Spleen (tissue), 11 donors: ENCODE measurements around the gene APBB2. TPM values are rescaled to one million over a fixed set of nuclear protein-coding genes. Genes with fewer than 3 reads are reported as not detected.
A peak's percentile ranks its signal among the peaks of the same experiment; 100 is the strongest.

Experiments
- DNase-seq: peaks from one replicate; pipeline ENCODE4 v3.0.0-alpha.2; 2020
- H3K27ac ChIP-seq, 8 donors: fragments of 200-600 bp; sonication (generic) in 7 of 8; 1 replicate in 4 of 8; 2 replicates in 4 of 8; pipeline versions ENCODE4 v1.5.0 to v1.8.0; 2016 to 2021; ENCODE audit warnings: inconsistent platforms in 4 of 8, mild to moderate bottlenecking in 4 of 8, moderate library complexity in 1 of 8
- H3K27me3 ChIP-seq, 7 donors: fragments of 200-600 bp; sonication (generic) in 6 of 7; replicated peaks in 1 of 7; 1 replicate in 4 of 7; 2 replicates in 3 of 7; pipeline versions ENCODE4 v1.5.0 to v1.8.0; 2016 to 2021; ENCODE audit warnings: inconsistent platforms in 3 of 7, mild to moderate bottlenecking in 1 of 7
- H3K36me3 ChIP-seq, 6 donors: fragments of 200-600 bp; sonication (generic) in 5 of 6; 1 replicate in 4 of 6; 2 replicates in 2 of 6; pipeline versions ENCODE4 v1.5.0 to v1.8.0; 2016 to 2021; ENCODE audit warnings: inconsistent platforms in 2 of 6
- H3K4me1 ChIP-seq, 6 donors: fragments of 200-600 bp; sonication (generic) in 5 of 6; 1 replicate in 3 of 6; 2 replicates in 3 of 6; pipeline versions ENCODE4 v1.5.0 to v1.8.0; 2016 to 2021; ENCODE audit warnings: inconsistent platforms in 3 of 6
- H3K4me3 ChIP-seq, 8 donors: fragments of 200-600 bp; sonication (generic) in 7 of 8; 1 replicate in 4 of 8; 2 replicates in 4 of 8; pipeline versions ENCODE4 v1.5.0 to v1.8.0; 2016 to 2021; ENCODE audit warnings: inconsistent platforms in 4 of 8, mild to moderate bottlenecking in 4 of 8, moderate library complexity in 2 of 8
- H3K9me3 ChIP-seq, 8 donors: fragments of 200-600 bp; sonication (generic) in 7 of 8; 1 replicate in 4 of 8; 2 replicates in 4 of 8; pipeline versions ENCODE4 v1.5.0 to v1.8.0; 2016 to 2021; ENCODE audit warnings: inconsistent platforms in 4 of 8
- POLR2A ChIP-seq, 3 donors: fragments of 450-650 bp; IDR thresholded peaks; one replicate each; pipeline ENCODE4 v1.5.1; 2017; ENCODE audit warnings: antibody characterized with exemption in 3 of 3, mild to moderate bottlenecking in 1 of 3
- POLR2AphosphoS5 ChIP-seq, 3 donors: sonication (generic); formaldehyde crosslinking; IDR thresholded peaks; one replicate each; pipeline ENCODE4 v1.5.1; 2017; ENCODE audit warnings: antibody characterized with exemption in 3 of 3
- WGBS, 5 donors: extraction: QIAGEN DNeasy Blood & Tissue Kit in 3 of 5; methylation state at CpG; one replicate each; pipeline versions ENCODE4 v1.1.5 to v1.1.7; 2013 to 2018; 5-methylcytosine and 5-hydroxymethylcytosine counted together
- intact Hi-C: fragments of 100-400 bp; cut with DNase I; formaldehyde crosslinking; loops from one replicate; pipeline ENCODE4 v1.15.0; 2023; ENCODE audit warnings: low total_unique reads
- polyA plus RNA-seq, 3 donors: library from polyadenylated mRNA; stranded (reverse); fragments of 200-250 nt; gene quantifications; one replicate each; pipeline ENCODE4 v1.2.1, GENCODE V29; 2013
- total RNA-seq, 7 donors: library from RNA; depleted of rRNA in 3 of 7; stranded (reverse); fragments of >200 nt in 3 of 7; fragmentation: NEBNext Ultra II Directional in 4 of 7; extraction: Animal tissue kit (Norgen Biotek cat#: 25700) in 4 of 7; gene quantifications; one replicate each; pipeline versions ENCODE4 v1.1.0 to v1.2.1, GENCODE V29; 2016 to 2021
- TF ChIP-seq, protein P1 (sequence below), 11 experiments: fragments of 200-600 bp in 7 of 11; fragments of 450-650 bp in 4 of 11; sonication (generic) in 4 of 11; IDR thresholded peaks in 8 of 11; conservative IDR thresholded peaks in 3 of 11; 1 replicate in 7 of 11; 2 replicates in 4 of 11; pipeline versions ENCODE4 v1.4.0 to v1.8.0; 2016 to 2021; ENCODE audit warnings: antibody characterized with exemption in 11 of 11, inconsistent platforms in 4 of 11, mild to moderate bottlenecking in 1 of 11
- donor health status: healthy with polysubstance abuse.
- donor health status: DM: no; HTN: no; CAD: no; lungs with moderate emphysema.
- donor health status: DM: no; HTN: no; CAD: no.
- donor health status: Bipolar disorder and iron deficiency.
- donor health status: healthy.
- donor health status: DM: no; HTN: no; CAD: no.
- donor health status: DM: yes; HTN: yes; CAD: no.

APBB2 gene
- total and polyA plus RNA-seq, 10 donors = 4.0 to 115 (median 76.7) TPM

DNA sequence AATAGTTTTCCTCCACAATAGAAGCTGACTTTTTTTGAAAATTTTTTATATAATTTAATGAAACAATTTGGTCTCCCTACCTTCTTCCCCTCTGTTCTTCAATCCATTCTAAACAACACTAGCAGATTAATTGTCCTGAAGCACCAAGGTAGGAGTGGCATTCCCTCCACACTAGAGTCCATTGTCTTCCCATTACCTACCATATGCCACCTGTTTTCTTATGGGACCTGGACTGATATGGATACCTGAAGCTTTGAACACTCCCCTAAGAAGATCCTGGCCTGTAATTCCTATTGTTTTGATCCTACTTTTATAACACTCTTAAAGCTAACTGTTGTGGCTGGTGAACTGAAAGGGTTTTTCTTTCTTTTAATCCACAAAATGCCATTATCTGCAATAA, 92.0 kb downstream of the APBB2 start:
- H3K9me3 ChIP-seq = no peaks in the 10 kb centered on the region
- TF ChIP-seq, protein P1, sequence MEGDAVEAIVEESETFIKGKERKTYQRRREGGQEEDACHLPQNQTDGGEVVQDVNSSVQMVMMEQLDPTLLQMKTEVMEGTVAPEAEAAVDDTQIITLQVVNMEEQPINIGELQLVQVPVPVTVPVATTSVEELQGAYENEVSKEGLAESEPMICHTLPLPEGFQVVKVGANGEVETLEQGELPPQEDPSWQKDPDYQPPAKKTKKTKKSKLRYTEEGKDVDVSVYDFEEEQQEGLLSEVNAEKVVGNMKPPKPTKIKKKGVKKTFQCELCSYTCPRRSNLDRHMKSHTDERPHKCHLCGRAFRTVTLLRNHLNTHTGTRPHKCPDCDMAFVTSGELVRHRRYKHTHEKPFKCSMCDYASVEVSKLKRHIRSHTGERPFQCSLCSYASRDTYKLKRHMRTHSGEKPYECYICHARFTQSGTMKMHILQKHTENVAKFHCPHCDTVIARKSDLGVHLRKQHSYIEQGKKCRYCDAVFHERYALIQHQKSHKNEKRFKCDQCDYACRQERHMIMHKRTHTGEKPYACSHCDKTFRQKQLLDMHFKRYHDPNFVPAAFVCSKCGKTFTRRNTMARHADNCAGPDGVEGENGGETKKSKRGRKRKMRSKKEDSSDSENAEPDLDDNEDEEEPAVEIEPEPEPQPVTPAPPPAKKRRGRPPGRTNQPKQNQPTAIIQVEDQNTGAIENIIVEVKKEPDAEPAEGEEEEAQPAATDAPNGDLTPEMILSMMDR (IDR thresholded peaks at IDR 0.05 in 8 of 11, conservative IDR thresholded peaks at IDR 0.05 in 3 of 11) = no peak
- TF ChIP-seq POLR2A (IDR thresholded peaks at IDR 0.05) = no peak
- no peak for TF ChIP-seq POLR2AphosphoS5 (IDR thresholded peaks at IDR 0.05)
- no peaks in the 10 kb centered on the region for H3K27me3 ChIP-seq
- no peak overlapping the region for H3K4me3 ChIP-seq
- H3K4me1 ChIP-seq = peaks cover 0 to 20% (median 10%) of the 10 kb centered on the region in 6 donors
- no peak overlapping the region for H3K27ac ChIP-seq
- H3K36me3 ChIP-seq = no peaks in the 10 kb centered on the region
- DNase-seq = no peak
- intact Hi-C loops = no loop called here

DNA sequence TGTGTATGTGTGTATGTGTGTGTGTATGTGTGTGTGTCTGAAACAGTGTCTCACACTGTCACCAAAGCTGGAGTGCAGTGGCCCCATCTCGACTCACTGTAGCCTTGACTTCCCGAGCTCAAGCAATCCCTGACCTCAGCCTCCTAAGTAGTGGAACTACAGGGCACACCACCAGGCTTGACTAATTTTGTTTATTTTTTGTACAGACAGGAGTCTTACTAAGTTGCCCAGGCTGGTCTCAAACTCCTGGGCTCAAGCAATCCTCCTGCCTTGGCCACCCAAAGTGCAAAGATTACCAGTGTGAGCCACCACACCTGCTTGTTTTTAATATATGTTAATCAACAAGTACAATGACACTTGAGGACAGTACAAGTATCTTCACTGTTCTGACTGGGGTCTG, 92.4 kb downstream of the APBB2 start:
- intact Hi-C loops = no loop called here
- TF ChIP-seq, protein P1 (IDR thresholded peaks at IDR 0.05 in 8 of 11, conservative IDR thresholded peaks at IDR 0.05 in 3 of 11) = no peak
- TF ChIP-seq POLR2A (IDR thresholded peaks at IDR 0.05) (no peak), POLR2AphosphoS5 (IDR thresholded peaks at IDR 0.05) (no peak)
- H3K27ac ChIP-seq = no peak overlapping the region
- DNase-seq = no peak
- 68 to 86% (median 81%) methylated on average over 2 of the region's 2 CpGs for WGBS, 5 donors
- H3K4me1 ChIP-seq = peaks cover 0 to 20% (median 10%) of the 10 kb centered on the region in 6 donors
- H3K27me3 ChIP-seq = no peaks in the 10 kb centered on the region
- no peaks in the 10 kb centered on the region for H3K9me3 ChIP-seq
- H3K4me3 ChIP-seq = no peak overlapping the region
- no peaks in the 10 kb centered on the region for H3K36me3 ChIP-seq

DNA sequence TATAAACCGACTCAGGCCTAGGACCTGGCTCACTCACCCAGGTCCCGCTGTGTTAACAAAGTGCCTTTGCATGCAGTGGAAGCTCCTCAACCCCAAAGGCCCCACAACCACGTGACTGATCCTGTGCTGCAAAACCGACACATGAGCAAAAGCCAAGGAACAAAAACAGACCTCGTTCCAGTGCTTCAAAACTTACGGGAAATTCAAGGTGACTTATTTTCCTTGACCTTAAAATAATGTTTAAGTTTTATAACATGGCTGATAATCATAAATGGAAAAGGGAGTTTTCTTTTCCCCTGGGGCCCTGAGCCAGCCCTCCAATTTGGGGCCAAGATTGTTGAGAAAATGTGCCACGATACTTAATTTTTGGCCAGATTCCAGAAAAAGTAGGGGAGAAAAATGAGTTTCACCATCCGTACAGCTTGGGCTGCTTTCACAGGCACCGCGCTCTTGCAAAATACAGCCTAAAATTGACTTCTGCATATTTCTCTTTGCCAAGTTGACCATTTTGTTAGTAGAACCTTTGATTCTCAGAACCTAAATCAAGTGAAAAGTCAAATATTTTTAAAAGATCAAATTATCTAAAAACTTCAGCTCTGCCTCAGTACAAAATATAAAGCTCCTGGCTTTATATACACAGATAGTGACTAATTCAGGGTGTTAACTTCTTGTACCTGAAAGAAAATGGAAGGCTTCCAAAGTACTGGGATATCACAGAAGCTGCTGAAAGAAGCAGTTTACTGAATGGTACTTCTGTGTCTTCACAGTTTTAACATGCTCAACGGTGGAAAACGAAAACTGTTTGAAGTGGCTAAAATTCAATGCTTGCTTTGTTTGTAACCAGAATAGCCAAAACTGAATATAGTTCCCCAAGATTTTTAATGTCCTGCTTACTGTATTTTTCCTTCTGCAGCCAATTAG, 93.8 kb downstream of the APBB2 start:
- no peak for DNase-seq
- peaks cover 0 to 7% (median 2%) of the 10 kb centered on the region in 8 donors for H3K9me3 ChIP-seq
- H3K4me3 ChIP-seq = no peak overlapping the region
- peaks cover 0 to 20% (median 10%) of the 10 kb centered on the region in 6 donors for H3K4me1 ChIP-seq
- intact Hi-C loops = no loop called here
- H3K27me3 ChIP-seq = no peaks in the 10 kb centered on the region
- TF ChIP-seq POLR2AphosphoS5 (IDR thresholded peaks at IDR 0.05) (no peak), POLR2A (IDR thresholded peaks at IDR 0.05) (no peak)
- TF ChIP-seq, protein P1 (IDR thresholded peaks at IDR 0.05 in 8 of 11, conservative IDR thresholded peaks at IDR 0.05 in 3 of 11) = no peak
- H3K27ac ChIP-seq = peak overlapping the region in 5 of 8 donors; percentile 5 to 33 (median 29)
- H3K36me3 ChIP-seq = no peaks in the 10 kb centered on the region
- WGBS, 5 donors = 46 to 67% (median 59%) methylated on average over 12 of the region's 12 CpGs

DNA sequence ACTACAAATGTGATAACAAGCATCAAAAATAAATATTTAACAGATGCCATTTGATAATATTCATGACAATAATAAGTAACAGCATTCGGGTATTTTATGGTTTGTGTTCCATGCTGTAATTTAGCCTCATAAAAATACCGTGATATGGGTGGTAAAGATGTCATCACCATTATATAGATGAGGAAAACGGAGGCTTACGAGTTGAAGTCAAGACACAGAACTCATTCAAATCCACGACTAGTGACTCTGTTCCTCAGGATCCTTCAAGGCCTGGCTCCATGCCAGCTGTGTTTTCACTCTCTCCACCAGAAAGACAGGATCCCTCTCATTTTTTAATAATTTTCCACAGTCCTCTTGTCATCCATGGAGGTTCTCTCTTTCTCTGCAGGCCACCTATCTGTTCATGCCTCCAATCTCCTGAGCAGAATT, 94.5 kb downstream of the APBB2 start:
- Histone ChIP-seq H3K36me3 (no peaks in the 10 kb centered on the region), H3K27me3 (no peaks in the 10 kb centered on the region), H3K4me1 (peaks cover 0 to 20% (median 10%) of the 10 kb centered on the region in 6 donors), H3K9me3 (peaks cover 0 to 14% (median 5%) of the 10 kb centered on the region in 8 donors), H3K4me3 (no peak overlapping the region), H3K27ac (peak overlapping the region in 4 of 8 donors; percentile 5 to 33 (median 30))
- TF ChIP-seq POLR2AphosphoS5 (IDR thresholded peaks at IDR 0.05) (no peak), POLR2A (IDR thresholded peaks at IDR 0.05) (no peak)
- TF ChIP-seq, protein P1 (IDR thresholded peaks at IDR 0.05 in 8 of 11, conservative IDR thresholded peaks at IDR 0.05 in 3 of 11) = no peak
- intact Hi-C loops = no loop called here
- no peak for DNase-seq
- WGBS, 5 donors = 68 to 88% (median 71%) methylated on average over 5 of the region's 5 CpGs
